ENCODE data around the gene IL17RE.

Gene IL17RE

GRCh38 chr3:9917820-9918219 is 15.2 kb downstream of the IL17RE start:
- Histone ChIP-seq H3K27ac (no peak overlapping the region), H3K4me3 (ENCODE audit: low read depth, low read length) (no peak overlapping the region)
- TF ChIP-seq CTCF (IDR thresholded peaks at IDR 0.05; ENCODE audit: low read depth, low read length), result no peak

GRCh38 chr3:9918261-9919038 is 15.8 kb downstream of the IL17RE start:
- no peak for TF ChIP-seq CTCF (IDR thresholded peaks at IDR 0.05; ENCODE audit: low read depth, low read length)
- DNase-seq, result no peak
- H3K27ac ChIP-seq, result no peak overlapping the region
- H3K9me3 ChIP-seq (ENCODE audit: severe bottlenecking), result no peaks in the 10 kb centered on the region
- H3K27me3 ChIP-seq (ENCODE audit: insufficient read depth, low read depth, severe bottlenecking), result no peaks in the 10 kb centered on the region
- no peak overlapping the region for H3K4me3 ChIP-seq (ENCODE audit: low read depth, low read length)
- H3K36me3 ChIP-seq, result no peaks in the 10 kb centered on the region

More at GRCh38 chr3:9917820-9918219, 15.2 kb downstream of the IL17RE start:
- Histone ChIP-seq H3K9me3 (ENCODE audit: severe bottlenecking) (no peaks in the 10 kb centered on the region), H3K36me3 (no peaks in the 10 kb centered on the region), H3K27me3 (ENCODE audit: insufficient read depth, low read depth, severe bottlenecking) (no peaks in the 10 kb centered on the region)
- DNase-seq, result no peak

GRCh38 chr3:9928158-9928557 is 25.5 kb downstream of the IL17RE start:
- Histone ChIP-seq H3K36me3 (no peaks in the 10 kb centered on the region; the same call in 1 of the 2 replicates), H3K9me3 (ENCODE audit: severe bottlenecking) (no peaks in the 10 kb centered on the region), H3K4me3 (ENCODE audit: low read depth, low read length) (no peak overlapping the region), H3K27ac (no peak overlapping the region), H3K27me3 (ENCODE audit: insufficient read depth, low read depth, severe bottlenecking) (no peaks in the 10 kb centered on the region)
- no peak for DNase-seq
- TF ChIP-seq CTCF (IDR thresholded peaks at IDR 0.05; ENCODE audit: low read depth, low read length), result no peak

- peaks cover 5% of the 10 kb centered on the region for H3K36me3 ChIP-seq
- H3K9me3 ChIP-seq (ENCODE audit: severe bottlenecking), result no peaks in the 10 kb centered on the region
- H3K27me3 ChIP-seq (ENCODE audit: insufficient read depth, low read depth, severe bottlenecking), result no peaks in the 10 kb centered on the region
- peak; percentile 38 for DNase-seq
- H3K4me3 ChIP-seq (ENCODE audit: low read depth, low read length), result no peak overlapping the region
- H3K27ac ChIP-seq, result no peak overlapping the region
- TF ChIP-seq CTCF (IDR thresholded peaks at IDR 0.05; ENCODE audit: low read depth, low read length), result peak; percentile 44
Measured at GRCh38 chr3:9930804-9931418, 28.3 kb downstream of the IL17RE start.

GRCh38 chr3:9932535-9932842 is 29.8 kb downstream of the IL17RE start:
- peaks cover 5% of the 10 kb centered on the region for H3K36me3 ChIP-seq
- TF ChIP-seq CTCF (IDR thresholded peaks at IDR 0.05; ENCODE audit: low read depth, low read length), result no peak
- H3K9me3 ChIP-seq (ENCODE audit: severe bottlenecking), result no peaks in the 10 kb centered on the region
- H3K27ac ChIP-seq, result peak overlapping the region; percentile 65
- H3K27me3 ChIP-seq (ENCODE audit: insufficient read depth, low read depth, severe bottlenecking), result no peaks in the 10 kb centered on the region
- H3K4me3 ChIP-seq (ENCODE audit: low read depth, low read length), result peak overlapping the region; percentile 78
- DNase-seq, result no peak
